ENCODE data around the gene MKNK2.
A peak's percentile ranks its signal among the peaks of the same experiment; 100 is the strongest.

Gene MKNK2

DNA sequence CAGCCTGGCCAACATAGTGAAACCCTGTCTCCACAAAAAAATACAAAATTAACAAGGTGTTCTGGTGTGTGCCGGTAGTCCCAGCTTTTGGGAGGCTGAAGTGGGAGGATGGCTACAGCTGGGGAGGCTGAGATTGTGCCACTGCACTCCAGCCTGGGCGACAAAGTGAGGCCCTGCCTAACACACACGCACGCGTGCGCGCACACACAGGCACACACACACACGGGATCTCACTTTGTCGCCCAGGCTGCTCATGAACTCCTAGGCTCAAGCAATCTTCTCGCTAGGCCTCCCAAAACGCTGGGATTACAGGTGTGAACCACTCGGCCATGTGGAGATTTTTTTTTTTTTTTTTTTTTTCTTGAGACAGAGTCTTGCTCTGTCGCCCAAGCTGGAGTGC is 32.3 kb downstream of the MKNK2 start:
- Mint-ChIP-seq H3K27me3 (no peaks in the 10 kb centered on the region), H3K36me3 (peaks cover 1% of the 10 kb centered on the region), H3K27ac (no peak overlapping the region), H3K4me1 (peaks cover 16% of the 10 kb centered on the region), H3K4me3 (no peak overlapping the region), H3K9me3 (no peaks in the 10 kb centered on the region)
- DNase-seq (ENCODE audit: low spot score in 2 of 2) (no peak), ATAC-seq (ENCODE audit: low read depth) (no peak)

DNA sequence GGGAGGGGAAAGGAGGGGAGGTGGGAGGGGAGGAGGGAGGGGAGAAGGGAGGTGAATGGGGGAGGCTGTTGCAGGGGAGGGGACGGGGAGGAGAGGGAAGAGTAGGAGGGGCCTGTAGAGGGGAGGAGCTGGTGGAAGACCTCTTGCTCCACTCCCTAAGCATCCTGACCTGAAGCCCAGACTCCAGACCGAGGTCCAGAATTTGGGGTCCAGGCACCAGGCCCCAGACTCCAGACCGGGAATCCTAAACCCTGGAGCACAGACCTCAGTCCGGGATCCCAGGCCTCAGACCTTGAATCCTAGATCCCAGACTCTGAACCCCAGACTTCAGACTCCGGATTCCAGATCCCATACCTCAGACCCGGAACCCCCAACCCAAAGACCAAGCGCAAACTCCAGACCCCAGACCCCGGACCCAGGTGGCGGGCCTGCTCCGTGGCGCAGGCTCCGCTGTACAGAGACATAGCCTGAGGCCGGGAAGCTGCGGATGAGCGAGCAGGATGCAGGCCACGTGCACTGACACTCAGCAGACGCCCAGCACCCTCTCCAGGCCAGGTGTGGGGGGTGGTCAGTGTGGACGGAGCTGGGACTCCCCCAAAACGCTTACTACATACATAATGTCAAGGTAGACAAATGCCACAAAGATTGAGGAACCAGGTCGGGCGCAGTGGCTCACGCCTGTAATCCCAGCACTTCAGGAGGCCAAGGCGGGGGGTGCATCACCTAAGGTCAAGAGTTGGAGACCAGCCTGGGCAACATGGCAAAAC is 34.8 kb downstream of the MKNK2 start:
- Mint-ChIP-seq H3K4me3 (peak overlapping the region; percentile 75), H3K4me1 (peaks cover 25% of the 10 kb centered on the region), H3K36me3 (peaks cover 12% of the 10 kb centered on the region), H3K27ac (no peak overlapping the region), H3K9me3 (no peaks in the 10 kb centered on the region), H3K27me3 (no peaks in the 10 kb centered on the region)
- ATAC-seq (ENCODE audit: low read depth) (peak; percentile 59), DNase-seq (ENCODE audit: low spot score in 2 of 2) (no peak)

DNA sequence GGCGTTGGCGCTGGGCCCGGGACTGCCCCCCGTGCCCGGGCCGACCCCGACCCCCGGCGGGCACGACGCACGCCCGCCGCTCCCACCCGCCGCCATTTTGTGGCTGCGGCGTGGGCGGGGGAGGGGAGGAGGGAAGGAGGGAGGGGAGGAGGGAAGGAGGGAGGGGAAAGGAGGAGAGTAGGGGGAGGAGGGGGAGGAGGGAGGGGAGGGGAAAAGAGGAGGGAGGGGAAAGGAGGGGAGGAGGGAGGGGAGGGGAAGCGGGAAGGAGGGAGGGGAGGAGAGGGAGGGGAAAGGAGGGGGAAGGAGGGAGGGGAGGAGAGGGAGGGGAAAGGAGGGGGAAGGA is 35.5 kb downstream of the MKNK2 start, which contains the start of gene BTBD2:
Gene BTBD2, minus strand, starts transcription at position 107 of the 343 bp plus-strand sequence. Its CDS starts 11 bp downstream, at position 96.
- Mint-ChIP-seq H3K36me3 (peaks cover 16% of the 10 kb centered on the region), H3K4me1 (peaks cover 27% of the 10 kb centered on the region), H3K4me3 (peak within 1 kb of the TSS; percentile 86), H3K27me3 (no peaks in the 10 kb centered on the region), H3K9me3 (no peaks in the 10 kb centered on the region), H3K27ac (peak within 1 kb of the TSS; percentile 77)
- peak; percentile 18 for ATAC-seq (ENCODE audit: low read depth)
- no peak for DNase-seq (ENCODE audit: low spot score in 2 of 2)

DNA sequence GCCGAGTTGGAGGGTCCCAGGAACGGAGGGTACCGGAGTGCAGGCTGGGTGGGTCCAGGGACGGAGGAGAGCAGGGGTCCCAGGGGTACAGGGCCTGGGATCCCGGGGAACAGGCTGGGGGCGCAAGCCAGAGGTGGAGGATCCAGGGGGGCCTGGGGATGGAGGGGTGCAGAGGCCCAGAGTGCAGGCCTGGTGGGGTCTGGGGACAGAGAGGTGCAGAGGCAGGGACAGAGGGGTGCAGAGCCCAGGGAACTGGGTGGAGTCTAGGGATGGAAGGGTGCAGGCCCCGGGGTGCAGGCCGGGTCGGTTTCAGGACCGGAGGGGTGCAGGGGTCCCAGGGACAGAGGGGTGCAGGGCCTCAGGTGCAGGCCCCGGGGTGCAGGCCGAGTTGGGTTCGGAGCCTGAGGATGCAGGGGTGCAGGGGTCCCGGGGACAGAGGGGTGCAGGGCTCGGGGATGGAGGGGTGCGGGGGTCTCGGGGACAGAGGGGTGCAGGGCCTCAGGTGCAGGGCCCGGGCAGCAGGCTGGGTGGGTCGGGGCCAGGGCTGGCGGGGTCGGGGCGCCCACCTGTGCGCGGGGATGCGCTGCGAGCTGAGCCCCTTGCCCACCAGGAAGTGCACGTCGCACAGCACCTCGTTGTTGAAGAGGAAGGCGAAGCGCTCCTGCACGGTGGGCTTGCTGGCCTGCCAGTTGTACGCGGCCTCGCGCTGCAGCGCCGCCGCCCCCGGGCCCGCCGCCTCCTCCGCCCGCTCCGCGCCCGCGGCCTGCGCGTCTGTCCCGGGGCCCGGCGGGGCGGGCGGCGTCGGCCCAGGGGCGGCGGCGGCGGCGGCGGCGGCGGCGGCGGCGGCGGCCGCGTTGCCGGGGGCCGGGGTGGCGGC is 36.1 kb downstream of the MKNK2 start:
- ATAC-seq (ENCODE audit: low read depth) (peak; percentile 52), DNase-seq (ENCODE audit: low spot score in 2 of 2) (no peak)
- H3K4me1 Mint-ChIP-seq, result peaks cover 27% of the 10 kb centered on the region
- no peaks in the 10 kb centered on the region for H3K27me3 Mint-ChIP-seq
- peak overlapping the region; percentile 77 for H3K27ac Mint-ChIP-seq
- peaks cover 16% of the 10 kb centered on the region for H3K36me3 Mint-ChIP-seq
- H3K4me3 Mint-ChIP-seq, result peak overlapping the region; percentile 86
- H3K9me3 Mint-ChIP-seq, result no peaks in the 10 kb centered on the region

DNA sequence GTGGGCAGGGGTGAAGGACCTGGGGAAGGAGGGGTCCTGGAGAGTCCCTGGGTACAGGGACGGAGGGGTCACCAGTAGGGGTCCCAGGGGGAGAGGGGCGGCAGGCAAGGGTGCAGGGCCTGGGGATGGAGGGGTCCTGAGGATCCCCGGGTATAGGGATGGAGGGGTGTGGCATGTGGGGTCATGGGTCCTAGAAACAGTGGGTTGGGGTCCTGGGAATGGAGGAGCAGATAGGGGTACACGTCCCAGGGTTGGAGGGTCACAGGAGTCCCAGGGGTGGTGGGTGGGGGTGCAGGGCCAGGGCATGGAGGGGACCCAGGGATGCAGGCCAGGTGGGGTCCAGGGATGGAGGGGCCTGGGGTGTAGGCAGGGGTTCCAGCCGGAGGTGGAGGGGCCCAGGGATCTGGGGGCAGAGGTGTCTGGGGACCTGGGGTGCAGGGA is 36.9 kb downstream of the MKNK2 start:
- H3K36me3 Mint-ChIP-seq, result peaks cover 16% of the 10 kb centered on the region
- ATAC-seq (ENCODE audit: low read depth), result no peak
- peak overlapping the region; percentile 77 for H3K27ac Mint-ChIP-seq
- no peak for DNase-seq (ENCODE audit: low spot score in 2 of 2)
- peak overlapping the region; percentile 86 for H3K4me3 Mint-ChIP-seq
- H3K4me1 Mint-ChIP-seq, result peaks cover 23% of the 10 kb centered on the region
- no peaks in the 10 kb centered on the region for H3K9me3 Mint-ChIP-seq
- no peaks in the 10 kb centered on the region for H3K27me3 Mint-ChIP-seq

DNA sequence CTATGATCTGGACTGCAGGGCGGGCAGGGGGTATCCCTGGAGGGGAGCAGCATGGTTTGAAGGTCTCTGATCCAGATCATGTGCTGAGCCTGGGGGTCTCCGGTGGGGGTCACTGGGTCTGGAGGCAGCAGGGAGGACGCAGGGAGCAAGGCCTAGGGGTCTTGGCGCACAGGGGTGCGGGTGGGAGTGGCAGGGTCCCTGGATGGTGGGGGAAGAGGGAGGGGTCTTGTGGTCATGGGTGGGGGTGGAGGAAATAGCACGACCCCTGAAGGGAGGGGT is 37.4 kb downstream of the MKNK2 start:
- H3K4me1 Mint-ChIP-seq, result peaks cover 23% of the 10 kb centered on the region
- H3K4me3 Mint-ChIP-seq, result peak overlapping the region; percentile 86
- no peak for ATAC-seq (ENCODE audit: low read depth)
- H3K9me3 Mint-ChIP-seq, result no peaks in the 10 kb centered on the region
- DNase-seq (ENCODE audit: low spot score in 2 of 2), result no peak
- peaks cover 16% of the 10 kb centered on the region for H3K36me3 Mint-ChIP-seq
- H3K27ac Mint-ChIP-seq, result peak overlapping the region; percentile 77
- H3K27me3 Mint-ChIP-seq, result no peaks in the 10 kb centered on the region

DNA sequence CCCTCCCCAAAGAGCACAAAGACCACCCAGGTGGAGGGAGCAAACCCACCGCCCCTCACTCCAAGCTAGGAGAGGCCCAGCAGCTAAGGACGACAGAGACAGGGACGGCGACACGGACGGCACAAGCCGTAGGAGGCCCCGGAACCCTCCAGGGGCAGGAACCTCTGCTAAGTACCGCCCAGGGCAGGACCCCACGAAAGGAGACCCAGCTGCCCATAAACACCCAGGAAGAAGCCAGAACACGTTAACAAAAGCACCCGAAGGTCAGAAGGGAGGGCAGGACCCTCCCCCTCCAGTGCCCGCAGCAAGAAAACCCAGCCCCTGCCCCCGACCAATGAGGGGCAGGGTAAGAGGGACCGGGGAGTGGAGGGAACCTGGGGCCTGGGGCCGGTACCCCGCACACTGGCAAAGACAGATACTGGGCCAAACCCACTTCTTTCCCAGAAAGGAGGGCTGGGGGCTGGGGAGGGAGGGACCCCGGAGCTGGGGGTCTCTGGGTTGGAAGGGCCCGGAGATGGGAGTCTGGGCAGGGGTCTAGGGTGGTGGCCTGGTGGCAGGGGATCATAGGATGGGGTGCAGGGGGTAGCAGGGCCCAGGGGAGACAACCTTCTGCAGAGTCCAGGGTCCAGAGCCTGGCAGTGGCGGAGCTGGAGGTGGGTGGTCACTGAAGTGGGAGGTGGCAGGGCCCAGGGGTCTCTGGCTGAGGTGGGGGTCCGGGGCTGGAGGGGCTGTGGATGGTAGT is 37.9 kb downstream of the MKNK2 start:
- H3K36me3 Mint-ChIP-seq, result peaks cover 16% of the 10 kb centered on the region
- H3K4me1 Mint-ChIP-seq, result peaks cover 23% of the 10 kb centered on the region
- H3K27me3 Mint-ChIP-seq, result no peaks in the 10 kb centered on the region
- H3K27ac Mint-ChIP-seq, result peak overlapping the region; percentile 77
- DNase-seq (ENCODE audit: low spot score in 2 of 2), result no peak
- peak overlapping the region; percentile 86 for H3K4me3 Mint-ChIP-seq
- ATAC-seq (ENCODE audit: low read depth), result no peak
- no peaks in the 10 kb centered on the region for H3K9me3 Mint-ChIP-seq

DNA sequence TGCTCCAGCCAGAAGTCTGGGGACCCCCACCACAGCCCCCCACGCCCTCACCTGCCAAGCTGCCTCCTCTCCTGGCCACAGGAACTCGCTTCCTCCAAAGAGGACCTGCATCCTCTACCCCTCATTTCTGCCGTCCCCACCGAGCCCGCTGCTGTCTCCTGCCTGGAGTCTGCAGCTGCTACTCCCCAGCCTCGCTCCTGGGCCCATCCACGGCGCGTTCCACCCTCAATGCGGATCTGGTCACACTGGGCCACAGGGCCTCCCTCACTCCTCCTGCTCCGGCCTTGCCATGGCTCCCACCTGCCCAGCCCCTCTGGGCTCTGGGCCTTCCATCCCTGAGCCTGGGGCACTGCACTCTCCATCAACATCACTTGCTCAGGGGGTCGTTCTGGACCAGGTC is 39.9 kb downstream of the MKNK2 start:
- Mint-ChIP-seq H3K4me3 (no peak overlapping the region), H3K4me1 (peaks cover 20% of the 10 kb centered on the region), H3K9me3 (no peaks in the 10 kb centered on the region), H3K36me3 (peaks cover 16% of the 10 kb centered on the region), H3K27me3 (no peaks in the 10 kb centered on the region), H3K27ac (no peak overlapping the region)
- DNase-seq (ENCODE audit: low spot score in 2 of 2) (no peak), ATAC-seq (ENCODE audit: low read depth) (no peak)

DNA sequence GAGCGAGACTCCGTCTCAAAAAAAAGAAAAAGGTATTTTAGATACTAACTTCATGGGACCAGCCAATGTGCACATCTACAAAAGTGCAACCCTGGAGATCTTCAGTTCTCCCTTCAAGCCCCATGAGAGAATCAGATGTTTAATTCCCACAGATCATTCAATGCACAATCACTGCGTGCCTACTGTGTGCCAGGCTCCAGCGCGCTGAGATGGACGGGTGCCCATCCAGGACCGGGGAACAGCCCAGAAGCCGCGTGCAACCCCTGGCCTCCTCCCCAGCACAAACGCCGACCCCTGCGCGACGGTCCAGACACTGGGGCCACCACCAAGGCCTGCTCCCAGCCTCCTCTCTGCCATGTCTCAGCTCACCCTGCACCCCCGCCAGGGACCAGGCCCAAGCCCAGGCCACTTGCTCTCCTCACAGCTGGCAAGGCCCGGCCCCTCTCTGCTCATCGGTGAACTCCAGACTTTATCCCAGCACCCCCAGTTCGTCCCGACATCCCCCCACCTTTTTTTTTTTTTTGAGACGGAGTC is 40.8 kb downstream of the MKNK2 start:
- Mint-ChIP-seq H3K27me3 (no peaks in the 10 kb centered on the region), H3K27ac (no peak overlapping the region), H3K9me3 (no peaks in the 10 kb centered on the region), H3K4me1 (peaks cover 20% of the 10 kb centered on the region), H3K36me3 (peaks cover 16% of the 10 kb centered on the region), H3K4me3 (no peak overlapping the region)
- ATAC-seq (ENCODE audit: low read depth), result no peak
- DNase-seq (ENCODE audit: low spot score in 2 of 2), result no peak

DNA sequence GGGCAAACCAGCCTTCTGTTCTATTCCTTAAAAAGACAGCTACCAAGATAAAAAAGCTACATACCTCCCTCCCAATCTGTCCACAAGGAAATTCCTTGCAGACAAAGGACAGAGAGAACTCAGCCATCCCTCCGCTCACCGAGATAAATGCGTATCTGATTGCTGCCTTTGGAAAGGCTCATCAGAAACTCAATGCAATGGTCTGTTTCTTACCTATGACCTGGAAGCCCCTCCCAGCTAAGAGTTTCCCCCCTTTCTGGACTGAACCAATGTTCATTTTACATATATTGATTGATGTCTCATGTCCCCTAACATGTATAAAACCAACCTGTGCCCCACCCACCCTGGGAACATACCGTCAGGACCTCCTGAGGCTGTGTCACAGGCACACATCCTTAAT is 47.2 kb downstream of the MKNK2 start:
- no peak overlapping the region for H3K27ac Mint-ChIP-seq
- H3K36me3 Mint-ChIP-seq, result peaks cover 12% of the 10 kb centered on the region
- H3K4me3 Mint-ChIP-seq, result no peak overlapping the region
- H3K4me1 Mint-ChIP-seq, result peaks cover 4% of the 10 kb centered on the region
- DNase-seq (ENCODE audit: low spot score in 2 of 2) (no peak), ATAC-seq (ENCODE audit: low read depth) (no peak)
- H3K9me3 Mint-ChIP-seq, result no peaks in the 10 kb centered on the region
- no peaks in the 10 kb centered on the region for H3K27me3 Mint-ChIP-seq

DNA sequence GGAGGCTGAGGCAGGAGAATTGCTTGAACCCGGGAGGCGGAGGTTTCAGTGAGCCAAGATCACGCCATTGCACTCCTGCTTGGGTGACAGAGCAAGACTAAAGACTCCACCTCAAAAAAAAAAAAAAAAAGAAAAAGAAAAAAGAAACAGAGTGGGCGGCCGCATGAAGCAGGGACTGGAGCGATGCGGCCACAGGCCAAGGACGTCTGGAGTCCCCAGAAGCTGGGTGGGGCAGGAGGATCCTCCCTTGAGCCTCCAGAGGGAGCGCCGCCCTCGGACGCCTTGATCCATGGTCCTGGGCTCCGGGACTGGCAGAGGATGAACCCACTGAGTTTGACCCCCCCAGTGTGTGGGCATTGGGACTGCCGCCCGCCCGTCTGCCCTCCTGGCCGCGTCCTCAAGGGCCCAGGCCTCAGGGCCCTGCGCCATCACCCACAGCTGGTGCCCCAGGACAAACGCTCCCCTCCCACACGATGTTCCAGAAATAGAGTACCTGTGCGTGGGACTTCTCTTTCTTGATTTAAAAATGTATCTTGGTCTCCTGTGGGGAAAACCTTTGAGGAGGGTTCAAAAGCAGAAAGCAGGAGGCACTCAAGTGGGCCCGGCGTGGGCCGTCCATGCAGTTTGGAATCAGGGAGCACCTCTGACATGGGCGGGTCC is 51.1 kb downstream of the MKNK2 start:
- no peaks in the 10 kb centered on the region for H3K9me3 Mint-ChIP-seq
- H3K27me3 Mint-ChIP-seq, result no peaks in the 10 kb centered on the region
- ATAC-seq (ENCODE audit: low read depth), result no peak
- no peak for DNase-seq (ENCODE audit: low spot score in 2 of 2)
- peaks cover 12% of the 10 kb centered on the region for H3K4me1 Mint-ChIP-seq
- H3K27ac Mint-ChIP-seq, result no peak overlapping the region
- H3K4me3 Mint-ChIP-seq, result no peak overlapping the region
- peaks cover 24% of the 10 kb centered on the region for H3K36me3 Mint-ChIP-seq

DNA sequence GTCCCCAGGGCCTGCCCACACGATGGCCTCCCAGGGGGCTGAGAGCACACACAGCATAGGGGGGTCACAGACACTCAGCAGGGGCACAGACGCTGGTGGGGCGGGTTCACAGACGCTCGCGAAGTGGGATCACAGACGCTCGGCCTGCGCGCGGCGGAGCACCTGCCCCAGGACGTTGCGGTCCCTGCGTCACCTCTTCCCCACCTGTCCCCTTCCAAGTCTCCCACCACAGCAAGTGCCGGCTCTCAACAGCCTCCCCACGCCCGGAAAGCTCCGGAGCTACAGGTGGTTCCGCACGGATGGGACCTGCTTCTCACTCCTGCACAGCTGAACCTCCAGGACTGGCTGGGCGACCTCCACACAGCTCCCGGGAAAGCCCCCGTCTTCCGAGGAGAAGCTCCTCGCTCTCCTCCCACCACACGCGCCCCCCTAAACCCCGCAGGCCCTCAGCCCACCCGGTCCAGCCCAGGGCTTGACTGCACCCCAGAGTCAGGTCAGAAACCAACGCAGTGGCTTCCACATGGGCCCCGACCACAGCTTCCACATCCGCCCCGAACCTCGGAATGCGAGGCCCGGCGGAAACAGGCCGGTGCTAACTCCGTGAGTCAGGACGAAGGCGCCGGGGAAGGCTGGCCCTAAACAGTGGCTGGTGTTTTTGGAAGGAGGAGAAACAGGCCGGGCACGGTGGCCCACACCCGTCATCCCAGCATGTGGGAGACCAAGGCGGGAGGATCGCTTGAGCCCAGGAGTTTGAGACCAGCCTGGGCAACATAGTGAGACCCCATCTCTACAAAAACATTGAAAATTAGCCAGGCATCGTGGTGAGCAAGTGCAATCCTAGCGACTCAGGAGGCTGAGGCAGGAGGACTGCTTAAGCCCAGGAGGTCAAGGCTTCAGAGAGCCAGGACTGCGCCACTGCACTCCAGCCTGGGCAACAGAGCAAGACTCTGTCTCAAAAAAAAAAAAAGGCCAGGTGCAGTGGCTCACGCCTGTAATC is 52.0 kb downstream of the MKNK2 start:
- Mint-ChIP-seq H3K27ac (no peak overlapping the region), H3K4me1 (peaks cover 12% of the 10 kb centered on the region), H3K9me3 (no peaks in the 10 kb centered on the region), H3K27me3 (no peaks in the 10 kb centered on the region), H3K36me3 (peaks cover 23% of the 10 kb centered on the region), H3K4me3 (no peak overlapping the region)
- no peak for DNase-seq (ENCODE audit: low spot score in 2 of 2)
- no peak for ATAC-seq (ENCODE audit: low read depth)
